GM12878 (cell line): ENCODE results near the gene SPHK2. TPM values are rescaled to one million over a fixed set of nuclear protein-coding genes. Genes with fewer than 3 reads are reported as not detected.

Experiments
- ATAC-seq: fragments of 200-7000 bp; cut with Tn5 transposase; 3 replicates; pipeline ENCODE4 v1.9.1; 2020; ENCODE audit warnings: mild to moderate bottlenecking, moderate library complexity
- BruUV-seq: library from RNA; stranded (reverse); fragments of 400-500 nt; replicated peaks from 2 replicates; lab custom pipeline; 2021; lab: Mats Ljungman, UMichigan
- CTCF ChIA-PET: fragments of 300-600 bp; sonication (Branson Sonifier 250); formaldehyde crosslinking; extraction: SDS; loops from one replicate; lab custom pipeline; 2021; ENCODE audit warnings: inconsistent platforms; lab: Yijun Ruan, JAX
- POLR2A ChIA-PET: fragments of 350-600 bp; formaldehyde crosslinking; extraction: SDS; loops from one replicate; lab custom pipeline; 2021; ENCODE audit warnings: inconsistent platforms; lab: Charles Lee
- RAD21 ChIA-PET: fragments of 300-600 bp; sonication (Branson Sonifier 250); formaldehyde crosslinking; loops from one replicate; lab custom pipeline; 2023; ENCODE audit warnings: antibody characterized with exemption; ENCODE audit not compliant: unreplicated experiment; lab: Charles Lee
- SMC1A ChIA-PET: fragments of 300-600 bp; sonication (Branson Sonifier 250); formaldehyde crosslinking; loops from one replicate; lab custom pipeline; 2023; ENCODE audit not compliant: unreplicated experiment, uncharacterized antibody; lab: Charles Lee
- DNase-seq: peaks from one replicate; pipeline ENCODE4 v3.0.0-alpha.2; 2011; ENCODE audit warnings: low read depth, low spot score
- FAIRE-seq: peaks from 3 replicates; lab custom pipeline; 2011; peaks lifted over from hg19 to GRCh38; lab: Jason Lieb, UNC
- H2AFZ ChIP-seq: 2 replicates; pipeline ENCODE4 v1.6.0; 2011; ENCODE audit warnings: low read depth, low read length, control low read depth; ENCODE audit not compliant: control insufficient read depth
- H3K27ac ChIP-seq: 2 replicates; pipeline ENCODE4 v1.5.1; 2011; ENCODE audit warnings: control low read depth; ENCODE audit not compliant: control insufficient read depth, insufficient read depth
- H3K27me3 ChIP-seq, 2 experiments: replicated peaks in 1 of 2; 2 replicates each; pipeline versions ENCODE4 v1.6.0 to v1.6.1; 2011; ENCODE audit warnings: low read length in 1 of 2; ENCODE audit not compliant: control insufficient read depth in 2 of 2, insufficient read depth in 2 of 2
- H3K36me3 ChIP-seq, 2 experiments: 2 replicates each; pipeline ENCODE4 v1.5.1; 2011; ENCODE audit warnings: low read length in 1 of 2; ENCODE audit not compliant: control insufficient read depth in 2 of 2, insufficient read depth in 2 of 2
- H3K4me1 ChIP-seq: 2 replicates; pipeline ENCODE4 v1.6.1; 2011; ENCODE audit warnings: mild to moderate bottlenecking, low read length, moderate library complexity, mixed read lengths; ENCODE audit not compliant: control insufficient read depth, insufficient read depth
- H3K4me2 ChIP-seq: 2 replicates; pipeline ENCODE4 v1.6.0; 2011; ENCODE audit warnings: control low read depth; ENCODE audit not compliant: control insufficient read depth, insufficient read depth
- H3K4me3 ChIP-seq: fragments of 200-600 bp; sonication (generic); 2 replicates; pipeline ENCODE4 v1.5.1; 2016
- H3K79me2 ChIP-seq: 2 replicates; pipeline ENCODE4 v1.6.0; 2011; ENCODE audit warnings: low read length; ENCODE audit not compliant: control insufficient read depth, insufficient read depth
- H3K9ac ChIP-seq: 2 replicates; pipeline ENCODE4 v1.8.0; 2011; ENCODE audit warnings: low read length, control low read depth, mixed read lengths; ENCODE audit not compliant: control insufficient read depth, insufficient read depth
- H3K9me3 ChIP-seq: replicated peaks from 3 replicates; pipeline ENCODE4 v1.5.1; 2011; ENCODE audit warnings: mild to moderate bottlenecking, low read length; ENCODE audit not compliant: control insufficient read depth, insufficient read depth
- H4K20me1 ChIP-seq: 2 replicates; pipeline ENCODE4 v1.6.0; 2011; ENCODE audit not compliant: control insufficient read depth, insufficient read depth
- BHLHE40 ChIP-seq, 2 experiments: fragments of 450-650 bp in 1 of 2; IDR thresholded peaks; 2 replicates each; pipeline ENCODE4 v1.6.1; 2011 to 2017; ENCODE audit warnings: low read depth in 2 of 2, borderline replicate concordance in 1 of 2, improper control_type of control experiment in 1 of 2, low read length in 1 of 2, mild to moderate bottlenecking in 1 of 2
- DPF2 ChIP-seq: fragments of 450-650 bp; IDR thresholded peaks from 2 replicates; pipeline ENCODE4 v1.6.1; 2017; ENCODE audit warnings: mild to moderate bottlenecking
- EP300 ChIP-seq, 2 experiments: fragments of 150-350 bp in 1 of 2; IDR thresholded peaks; 2 replicates each; pipeline ENCODE4 v1.6.1; 2011 to 2012; ENCODE audit warnings: low read depth in 2 of 2, low read length in 2 of 2, borderline replicate concordance in 1 of 2, improper control_type of control experiment in 1 of 2, inconsistent platforms in 1 of 2; ENCODE audit not compliant: control insufficient read depth in 1 of 2
- HDGF ChIP-seq: fragments of 450-650 bp; IDR thresholded peaks from 2 replicates; pipeline ENCODE4 v1.6.1; 2016; ENCODE audit warnings: antibody characterized with exemption
- IKZF2 ChIP-seq, 2 experiments: fragments of 450-650 bp; IDR thresholded peaks; 2 replicates each; pipeline ENCODE4 v1.6.1; 2017; ENCODE audit warnings: mild to moderate bottlenecking in 2 of 2, moderate library complexity in 2 of 2
- JUNB ChIP-seq: IDR thresholded peaks from 2 replicates; pipeline ENCODE4 v1.6.1; 2016; ENCODE audit warnings: antibody characterized with exemption, mild to moderate bottlenecking
- MLLT1 ChIP-seq: fragments of 450-650 bp; IDR thresholded peaks from 2 replicates; pipeline ENCODE4 v1.6.1; 2016; ENCODE audit warnings: mild to moderate bottlenecking
- NBN ChIP-seq: fragments of 450-650 bp; IDR thresholded peaks from 2 replicates; pipeline ENCODE4 v1.6.1; 2016
- POLR2A ChIP-seq: IDR thresholded peaks from 2 replicates; pipeline ENCODE4 v1.6.1; 2011; ENCODE audit warnings: low read depth, mild to moderate bottlenecking, low read length
- SIN3A ChIP-seq: IDR thresholded peaks from 2 replicates; pipeline ENCODE4 v1.6.1; 2012; ENCODE audit warnings: low read depth, low read length, improper control_type of control experiment
- SIX5 ChIP-seq: IDR thresholded peaks from 2 replicates; pipeline ENCODE4 v1.6.1; 2011; ENCODE audit warnings: mild to moderate bottlenecking, low read depth, low read length, moderate library complexity; ENCODE audit not compliant: severe bottlenecking
- YBX1 ChIP-seq: fragments of 450-650 bp; IDR thresholded peaks from 2 replicates; pipeline ENCODE4 v1.6.1; 2016; ENCODE audit warnings: antibody characterized with exemption
- whole genome bisulfite sequencing: methylation state at CpG from one replicate; pipeline ENCODE4 v1.1.6; 2016; ENCODE audit warnings: low lambda C conversion rate; ENCODE audit not compliant: insufficient replicate concordance, insufficient coverage; ENCODE audit errors: missing lambda C conversion rate; 5-methylcytosine and 5-hydroxymethylcytosine counted together
- in situ Hi-C: fragments of 300-500 bp; cut with MboI; formaldehyde crosslinking; loops from 9 replicates; pipeline ENCODE4 v1.14.3; 2018; ENCODE audit warnings: mixed read lengths
- intact Hi-C: fragments of 100-400 bp; cut with micrococcal nuclease; formaldehyde crosslinking; loops from one replicate; pipeline ENCODE4 v1.14.2; 2022; ENCODE audit not compliant: unreplicated experiment
- polyA plus RNA-seq, 11 experiments: library from polyadenylated mRNA; depleted of rRNA in 4 of 11; unstranded in 6 of 11; stranded (reverse) in 5 of 11; fragments of >200 nt; fragmentation: Nextera tagmentation in 4 of 11; fragmentation: Illumina TruSeq in 1 of 11; extraction: Ambion mirVana in 4 of 11; extraction: Trizol in 1 of 11; gene quantifications; 1 replicate in 1 of 11; 2 replicates in 10 of 11; pipeline versions ENCODE4 v1.2.1 to v1.2.3, GENCODE V29; 2011 to 2016; ENCODE audit warnings: inconsistent platforms in 2 of 11, missing spikeins in 2 of 11, low read depth in 1 of 11
- total RNA-seq, 4 experiments: library from RNA; depleted of rRNA in 3 of 4; stranded (reverse); fragments of >200 nt in 3 of 4; fragmentation: Illumina TruSeq in 1 of 4; extraction: Trizol in 1 of 4; gene quantifications; 2 replicates each; pipeline versions ENCODE4 v1.2.1 to v1.2.3, GENCODE V29; 2013 to 2021
- TF ChIP-seq, protein P1 (sequence below): fragments of 450-650 bp; IDR thresholded peaks from 2 replicates; pipeline ENCODE4 v1.6.1; 2018; ENCODE audit warnings: mild to moderate bottlenecking, low read depth, moderate library complexity; ENCODE audit not compliant: partially characterized antibody
- TF ChIP-seq, protein P2 (sequence below): fragments of 450-650 bp; IDR thresholded peaks from 2 replicates; pipeline ENCODE4 v1.6.1; 2017; ENCODE audit warnings: low read depth, mild to moderate bottlenecking, moderate library complexity

SPHK2 gene
- total and polyA plus RNA-seq, 10 of the 15 experiments (the other 5 are each of a cell fraction or from before 2014, with no cell fraction given), result 0.37 to 40.5 (median 11.2) TPM

GRCh38 chr19:48635263-48635965 is 16.1 kb downstream of the SPHK2 start (continued):
- TF ChIP-seq, protein P1, sequence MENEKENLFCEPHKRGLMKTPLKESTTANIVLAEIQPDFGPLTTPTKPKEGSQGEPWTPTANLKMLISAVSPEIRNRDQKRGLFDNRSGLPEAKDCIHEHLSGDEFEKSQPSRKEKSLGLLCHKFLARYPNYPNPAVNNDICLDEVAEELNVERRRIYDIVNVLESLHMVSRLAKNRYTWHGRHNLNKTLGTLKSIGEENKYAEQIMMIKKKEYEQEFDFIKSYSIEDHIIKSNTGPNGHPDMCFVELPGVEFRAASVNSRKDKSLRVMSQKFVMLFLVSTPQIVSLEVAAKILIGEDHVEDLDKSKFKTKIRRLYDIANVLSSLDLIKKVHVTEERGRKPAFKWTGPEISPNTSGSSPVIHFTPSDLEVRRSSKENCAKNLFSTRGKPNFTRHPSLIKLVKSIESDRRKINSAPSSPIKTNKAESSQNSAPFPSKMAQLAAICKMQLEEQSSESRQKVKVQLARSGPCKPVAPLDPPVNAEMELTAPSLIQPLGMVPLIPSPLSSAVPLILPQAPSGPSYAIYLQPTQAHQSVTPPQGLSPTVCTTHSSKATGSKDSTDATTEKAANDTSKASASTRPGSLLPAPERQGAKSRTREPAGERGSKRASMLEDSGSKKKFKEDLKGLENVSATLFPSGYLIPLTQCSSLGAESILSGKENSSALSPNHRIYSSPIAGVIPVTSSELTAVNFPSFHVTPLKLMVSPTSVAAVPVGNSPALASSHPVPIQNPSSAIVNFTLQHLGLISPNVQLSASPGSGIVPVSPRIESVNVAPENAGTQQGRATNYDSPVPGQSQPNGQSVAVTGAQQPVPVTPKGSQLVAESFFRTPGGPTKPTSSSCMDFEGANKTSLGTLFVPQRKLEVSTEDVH, result no peak

GRCh38 chr19:48635966-48636858 is 16.9 kb downstream of the SPHK2 start:
- WGBS, result 1% methylated on average over 35 of the region's 35 CpGs
- peak overlapping the region; percentile 86 for H3K4me2 ChIP-seq
- no peaks in the 10 kb centered on the region for H3K9me3 ChIP-seq
- H3K79me2 ChIP-seq, result peaks cover 5% of the 10 kb centered on the region
- ChIA-PET POLR2A (interaction anchor here (0.6 to 1.0 kb wide), 3 partner anchors 27 to 250 kb away, joined by 3 to 11 read pairs (median 5); no protein-coding TSS in a partner anchor), SMC1A (no interaction called here), CTCF (no interaction called here), RAD21 (no interaction called here)
- H3K27ac ChIP-seq, result peak overlapping the region; percentile 48
- no TSS peak for BruUV-seq
- H3K9ac ChIP-seq, result peak overlapping the region; percentile 79
- intact Hi-C loops (loop anchor here (10.0 kb wide), 1 partner anchor 329 kb away; the partner anchor contains the start of gene FTL), in situ Hi-C loops (loop anchor here (25.0 kb wide), 1 partner anchor 1251 kb away; the partner anchor contains the start of genes AKT1S1, IL4I1 and TBC1D17)
- no peak for DNase-seq
- peak overlapping the region; percentile 89 for H3K4me3 ChIP-seq
- H3K36me3 ChIP-seq, result no peaks in the 10 kb centered on the region
- FAIRE-seq, result no peak
- ATAC-seq, result no peak
- H2AFZ ChIP-seq, result peak overlapping the region; percentile 64; the same call in 1 of the 2 replicates
- no peaks in the 10 kb centered on the region for H3K27me3 ChIP-seq
- H4K20me1 ChIP-seq, result no peaks in the 10 kb centered on the region
- H3K4me1 ChIP-seq, result peaks cover 28% of the 10 kb centered on the region
- no peak for TF ChIP-seq JUNB
- peak; percentile 92 for TF ChIP-seq HDGF
- TF ChIP-seq, protein P2, sequence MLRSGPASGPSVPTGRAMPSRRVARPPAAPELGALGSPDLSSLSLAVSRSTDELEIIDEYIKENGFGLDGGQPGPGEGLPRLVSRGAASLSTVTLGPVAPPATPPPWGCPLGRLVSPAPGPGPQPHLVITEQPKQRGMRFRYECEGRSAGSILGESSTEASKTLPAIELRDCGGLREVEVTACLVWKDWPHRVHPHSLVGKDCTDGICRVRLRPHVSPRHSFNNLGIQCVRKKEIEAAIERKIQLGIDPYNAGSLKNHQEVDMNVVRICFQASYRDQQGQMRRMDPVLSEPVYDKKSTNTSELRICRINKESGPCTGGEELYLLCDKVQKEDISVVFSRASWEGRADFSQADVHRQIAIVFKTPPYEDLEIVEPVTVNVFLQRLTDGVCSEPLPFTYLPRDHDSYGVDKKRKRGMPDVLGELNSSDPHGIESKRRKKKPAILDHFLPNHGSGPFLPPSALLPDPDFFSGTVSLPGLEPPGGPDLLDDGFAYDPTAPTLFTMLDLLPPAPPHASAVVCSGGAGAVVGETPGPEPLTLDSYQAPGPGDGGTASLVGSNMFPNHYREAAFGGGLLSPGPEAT, result peak; percentile 34; the same call in 1 of the 2 replicates
- no peak for TF ChIP-seq EP300 (IDR thresholded peaks at IDR 0.05; ENCODE audit: borderline replicate concordance in 1 of 2, control insufficient read depth in 1 of 2, low read depth in 2 of 2, low read length in 2 of 2)
- 0 out of 2 replicates have a peak, but pooled peaks have one; percentile 12 for TF ChIP-seq YBX1
- no peak for TF ChIP-seq SIN3A
- TF ChIP-seq DPF2, result peak; percentile 2; the same call in 1 of the 2 replicates
- TF ChIP-seq NBN, result peak; percentile 81
- TF ChIP-seq POLR2A, result no peak
- no peak for TF ChIP-seq SIX5
- TF ChIP-seq BHLHE40 (IDR thresholded peaks at IDR 0.05; ENCODE audit: borderline replicate concordance in 1 of 2, low read depth in 2 of 2, low read length in 1 of 2), result peak in 1 of 2 experiments; percentile 20; a peak in 1 of 4 replicates
- peak in 1 of 2 experiments; percentile 16; a peak in 1 of 4 replicates for TF ChIP-seq IKZF2 (IDR thresholded peaks at IDR 0.05)
- peak; percentile 65; the same call in 1 of the 2 replicates for TF ChIP-seq MLLT1
